ENCODE data around the gene DYNC2H1. TPM values are rescaled to one million over a fixed set of nuclear protein-coding genes. Genes with fewer than 3 reads are reported as not detected.

DYNC2H1 gene
- total RNA-seq (2014; rRNA removed; shearing (Covaris generic)): 15.5 and 20.8 TPM in 2 replicates
- polyA plus RNA-seq (2014; cell fraction: nucleus; rRNA removed): 10.7 and 18.0 TPM in 2 replicates

GRCh38 chr11:103108933-103109817 is at the start of gene DYNC2H1:
Gene DYNC2H1 (plus strand): TSS chr11:103109426. CDS start chr11:103109575, 149 bp downstream.
- DNase-seq (ENCODE audit: extremely low read depth, low read depth): peak; percentile 80

- no peak for DNase-seq (ENCODE audit: extremely low read depth, low read depth)
These were observed 47.6 kb upstream of the DYNC2H1 start for GRCh38 chr11:103061656-103062055.

GRCh38 chr11:103067118-103067517 is 42.1 kb upstream of the DYNC2H1 start:
- DNase-seq (ENCODE audit: extremely low read depth, low read depth): peak; percentile 65

- DNase-seq (ENCODE audit: extremely low read depth, low read depth): no peak
These were observed 39.9 kb upstream of the DYNC2H1 start for GRCh38 chr11:103069367-103069766.

- DNase-seq (ENCODE audit: extremely low read depth, low read depth): no peak
These were observed 39.1 kb upstream of the DYNC2H1 start for GRCh38 chr11:103070142-103070541.

- no peak for DNase-seq (ENCODE audit: extremely low read depth, low read depth)
These were observed 38.2 kb upstream of the DYNC2H1 start for GRCh38 chr11:103071008-103071407.

GRCh38 chr11:103076361-103076760 is 32.9 kb upstream of the DYNC2H1 start:
- DNase-seq (ENCODE audit: extremely low read depth, low read depth): no peak

GRCh38 chr11:103077554-103077953 is 31.7 kb upstream of the DYNC2H1 start:
- no peak for DNase-seq (ENCODE audit: extremely low read depth, low read depth)

- no peak for DNase-seq (ENCODE audit: extremely low read depth, low read depth)
These were observed 30.5 kb upstream of the DYNC2H1 start for GRCh38 chr11:103078710-103079109.

- DNase-seq (ENCODE audit: extremely low read depth, low read depth): no peak
These were observed 29.4 kb upstream of the DYNC2H1 start for GRCh38 chr11:103079833-103080232.

- no peak for DNase-seq (ENCODE audit: extremely low read depth, low read depth)
These were observed 23.4 kb upstream of the DYNC2H1 start for GRCh38 chr11:103085758-103086365.

- DNase-seq (ENCODE audit: extremely low read depth, low read depth): no peak
These were observed 22.8 kb upstream of the DYNC2H1 start for GRCh38 chr11:103086461-103086860.

- DNase-seq (ENCODE audit: extremely low read depth, low read depth): no peak
These were observed 18.0 kb upstream of the DYNC2H1 start for GRCh38 chr11:103091064-103091800.

GRCh38 chr11:103091801-103092524 is 17.3 kb upstream of the DYNC2H1 start, which contains the start of gene DCUN1D5:
Gene DCUN1D5 (minus strand): TSS chr11:103092160. CDS start chr11:103091872, 288 bp downstream.
- DNase-seq (ENCODE audit: extremely low read depth, low read depth): peak; percentile 89

- no peak for DNase-seq (ENCODE audit: extremely low read depth, low read depth)
These were observed 11.9 kb upstream of the DYNC2H1 start for GRCh38 chr11:103097279-103097678.

GRCh38 chr11:103109818-103110388 is 677 bp downstream of the DYNC2H1 start:
- no peak for DNase-seq (ENCODE audit: extremely low read depth, low read depth)

GRCh38 chr11:103110391-103110790 is 1.2 kb downstream of the DYNC2H1 start:
- DNase-seq (ENCODE audit: extremely low read depth, low read depth): no peak

GRCh38 chr11:103111400-103111799 is 2.2 kb downstream of the DYNC2H1 start:
- no peak for DNase-seq (ENCODE audit: extremely low read depth, low read depth)

GRCh38 chr11:103112364-103112763 is 3.1 kb downstream of the DYNC2H1 start:
- no peak for DNase-seq (ENCODE audit: extremely low read depth, low read depth)

- DNase-seq (ENCODE audit: extremely low read depth, low read depth): no peak
These were observed 5.6 kb downstream of the DYNC2H1 start for GRCh38 chr11:103114836-103115235.
